Measurements from ENCODE around the gene TMIGD2.
"Not testable (repeated sequence)": the region's sequence is repeated elsewhere in the genome, so short reads cannot be mapped to it uniquely, and the experiment has no call there.

Gene TMIGD2

GRCh38 chr19:4302243-4302640 lies at the start of gene TMIGD2:
TMIGD2 (minus strand) TSS chr19:4302389; CDS start chr19:4302385, 4 bp downstream.
- no peak for DNase-seq

GRCh38 chr19:4350726-4351125 lies 48.5 kb upstream of the TMIGD2 start:
- no peak for DNase-seq

GRCh38 chr19:4350111-4350510 lies 47.9 kb upstream of the TMIGD2 start:
- no peak for DNase-seq

- not testable (repeated sequence) for DNase-seq
These were observed 47.0 kb upstream of the TMIGD2 start for GRCh38 chr19:4349225-4349624.

DNA sequence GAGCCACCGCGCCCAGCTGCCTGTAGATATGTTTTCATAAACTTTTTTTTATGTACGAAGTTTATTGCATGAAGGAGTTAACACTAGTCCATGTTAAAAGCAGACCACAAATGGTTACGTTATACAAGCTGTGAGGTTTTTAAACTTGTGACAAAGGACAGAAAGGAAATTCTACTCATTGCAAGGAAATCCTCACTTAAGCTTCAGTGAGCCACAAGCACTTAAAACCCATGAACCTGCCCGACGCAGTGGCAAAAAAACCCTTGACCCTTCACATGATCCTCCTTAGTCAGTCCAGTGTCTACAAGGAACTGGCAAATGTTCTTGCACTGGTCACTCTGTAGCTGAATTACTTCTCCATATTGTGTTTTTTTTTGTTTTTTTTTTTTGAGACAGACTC lies 45.3 kb upstream of the TMIGD2 start:
- DNase-seq: no peak

DNA sequence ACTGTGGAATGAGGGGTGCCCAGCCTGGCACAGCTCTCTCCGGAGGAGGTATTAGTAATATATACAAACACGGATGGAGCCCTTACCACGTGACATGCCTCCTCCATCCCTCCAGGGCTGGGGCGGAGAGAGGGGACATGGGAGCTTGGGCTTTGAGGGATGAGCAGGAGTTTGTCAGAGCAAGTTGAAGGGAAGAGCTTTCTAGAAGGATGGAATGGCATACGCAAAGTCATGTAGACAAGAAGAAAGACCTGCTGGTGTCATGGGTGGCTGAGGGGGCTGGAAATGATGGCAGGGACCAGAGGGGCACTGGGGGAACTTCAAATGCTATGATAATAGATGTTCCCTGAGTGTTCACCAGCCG lies 43.8 kb upstream of the TMIGD2 start:
- DNase-seq: no peak

- no peak for DNase-seq
These were observed 43.3 kb upstream of the TMIGD2 start for GRCh38 chr19:4345342-4346019.

DNA sequence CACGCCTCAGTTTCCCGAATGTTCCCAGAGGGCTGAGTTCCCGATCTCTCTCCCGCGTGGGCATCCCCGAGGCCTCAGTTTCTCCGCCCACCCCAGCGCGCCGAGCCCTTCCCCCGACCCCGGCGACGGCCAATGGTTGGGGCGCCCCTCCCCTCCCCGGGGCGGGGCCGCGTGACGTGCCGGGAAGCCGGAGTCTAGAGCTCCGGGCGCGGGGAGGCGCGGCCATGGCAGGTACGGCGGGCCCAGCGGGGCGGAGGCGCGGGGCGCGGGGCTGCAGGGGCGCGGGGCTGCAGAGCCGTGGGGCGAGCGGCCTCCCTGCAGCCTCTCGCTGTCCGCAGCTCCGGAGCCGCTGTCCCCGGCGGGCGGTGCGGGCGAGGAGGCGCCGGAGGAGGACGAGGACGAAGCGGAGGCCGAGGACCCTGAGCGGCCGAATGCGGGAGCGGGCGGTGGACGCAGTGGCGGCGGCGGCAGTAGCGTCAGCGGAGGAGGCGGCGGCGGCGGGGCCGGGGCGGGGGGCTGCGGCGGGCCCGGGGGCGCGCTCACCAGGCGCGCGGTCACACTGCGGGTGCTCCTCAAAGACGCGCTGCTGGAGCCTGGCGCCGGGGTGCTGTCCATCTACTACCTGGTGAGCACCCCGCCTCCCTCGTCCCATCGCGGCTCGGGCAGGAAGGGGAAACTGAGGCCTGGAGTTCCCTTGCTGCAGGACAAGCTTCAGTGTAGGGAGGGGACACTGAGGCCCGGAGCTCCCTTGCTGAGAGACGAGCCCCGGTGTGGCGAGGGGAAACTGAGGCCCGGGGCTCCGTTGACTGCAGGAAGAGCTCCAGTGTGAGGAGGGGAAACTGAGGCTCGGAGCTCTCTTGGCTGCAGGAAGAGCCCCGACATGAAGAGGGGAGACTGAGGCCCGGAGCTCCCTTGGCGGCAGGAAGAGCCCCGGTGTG lies 41.5 kb upstream of the TMIGD2 start, which contains the start of gene MPND:
Gene MPND (plus strand): TSS at position 193 of the 938 bp plus-strand sequence. CDS start 32 bp downstream, at position 225.
- peak; percentile 82 for DNase-seq

GRCh38 chr19:4342615-4343369 lies 40.6 kb upstream of the TMIGD2 start:
- DNase-seq: peak; percentile 99

DNA sequence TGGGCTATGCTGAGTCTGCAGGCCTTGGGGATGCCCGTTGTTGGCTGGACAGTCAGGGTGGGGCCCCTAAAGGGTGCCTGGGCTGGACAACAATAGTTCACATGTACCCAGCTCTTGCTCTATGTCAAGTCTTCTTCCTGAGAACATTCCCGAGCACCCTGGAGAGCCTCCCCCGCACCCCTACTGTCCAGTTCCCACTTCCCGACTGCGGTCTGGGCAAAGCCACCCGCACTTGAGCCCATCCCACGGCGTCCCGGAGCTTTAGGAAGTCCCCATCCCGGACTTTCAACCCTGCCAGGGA lies 40.1 kb upstream of the TMIGD2 start:
- DNase-seq: no peak

DNA sequence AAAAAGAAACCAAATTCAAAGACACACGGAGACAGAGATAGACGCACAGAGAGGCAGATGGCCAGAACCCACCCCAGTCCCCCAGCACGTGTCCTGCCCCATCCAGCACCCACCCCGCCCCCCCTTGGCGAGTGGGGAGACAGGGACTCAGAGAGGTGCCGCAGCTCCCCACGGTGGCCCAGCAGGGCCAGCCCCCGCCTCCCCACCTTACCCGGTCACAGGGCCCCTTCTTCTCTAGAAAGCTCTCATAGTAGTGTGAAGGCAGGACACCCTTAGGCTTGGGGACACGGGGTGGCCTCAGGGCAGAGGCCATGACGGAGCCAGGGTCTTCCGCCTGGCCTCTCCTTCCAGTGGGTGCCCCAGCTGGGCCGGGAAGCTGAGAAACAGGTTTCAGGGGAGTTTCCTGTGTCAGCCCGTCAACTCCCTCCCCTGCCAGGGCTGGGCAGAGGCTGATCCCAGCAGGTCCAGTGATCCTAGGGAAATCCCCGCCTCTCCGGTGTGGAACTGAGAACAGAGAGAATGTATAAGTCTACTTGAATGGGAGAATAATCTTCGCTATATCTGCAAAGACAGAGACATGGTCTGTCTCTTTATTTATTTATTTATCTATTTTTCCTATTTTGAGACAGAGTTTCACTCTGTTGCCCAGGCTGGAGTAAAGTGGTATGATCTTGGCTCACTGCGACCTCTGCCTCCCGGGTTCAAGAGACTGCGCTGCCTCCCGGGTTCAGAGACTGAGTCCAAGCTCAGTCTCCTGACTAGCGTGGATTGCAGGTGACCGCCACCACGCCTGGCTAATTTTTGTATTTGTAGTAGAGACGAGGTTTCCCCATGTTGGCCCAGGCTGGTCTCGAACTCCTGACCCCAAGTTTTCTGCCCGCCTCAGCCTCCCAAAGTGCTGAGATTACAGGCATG lies 36.5 kb upstream of the TMIGD2 start, which contains the start of gene STAP2:
Gene STAP2 (minus strand): TSS at position 387 of the 915 bp plus-strand sequence. CDS start 74 bp downstream, at position 313.
- no peak for DNase-seq

DNA sequence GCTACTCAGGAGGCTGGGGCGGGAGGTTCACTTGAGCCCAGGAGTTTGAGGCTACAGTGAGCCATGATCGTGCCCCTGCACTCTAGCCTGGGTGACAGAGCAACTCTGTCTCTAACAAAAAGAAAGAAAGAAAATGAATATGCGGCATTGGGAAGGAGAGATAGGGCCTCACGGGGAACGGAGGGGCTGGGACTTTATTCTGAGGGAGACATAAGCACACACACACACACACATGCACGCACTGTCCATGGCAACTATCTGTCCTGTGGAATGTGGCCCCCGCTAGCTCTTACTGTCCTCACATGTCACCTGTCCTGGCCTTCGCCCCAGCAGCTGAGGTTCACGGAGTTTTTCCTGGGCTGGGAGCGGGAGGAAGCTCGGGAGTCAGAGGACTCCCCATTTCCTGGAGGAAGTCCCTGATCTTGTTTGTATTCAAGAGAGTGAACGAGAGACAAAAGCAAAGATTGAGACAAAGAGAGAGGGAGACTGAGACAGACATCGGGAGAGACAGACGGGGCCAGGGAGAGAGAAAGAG lies 35.8 kb upstream of the TMIGD2 start:
- no peak for DNase-seq

DNA sequence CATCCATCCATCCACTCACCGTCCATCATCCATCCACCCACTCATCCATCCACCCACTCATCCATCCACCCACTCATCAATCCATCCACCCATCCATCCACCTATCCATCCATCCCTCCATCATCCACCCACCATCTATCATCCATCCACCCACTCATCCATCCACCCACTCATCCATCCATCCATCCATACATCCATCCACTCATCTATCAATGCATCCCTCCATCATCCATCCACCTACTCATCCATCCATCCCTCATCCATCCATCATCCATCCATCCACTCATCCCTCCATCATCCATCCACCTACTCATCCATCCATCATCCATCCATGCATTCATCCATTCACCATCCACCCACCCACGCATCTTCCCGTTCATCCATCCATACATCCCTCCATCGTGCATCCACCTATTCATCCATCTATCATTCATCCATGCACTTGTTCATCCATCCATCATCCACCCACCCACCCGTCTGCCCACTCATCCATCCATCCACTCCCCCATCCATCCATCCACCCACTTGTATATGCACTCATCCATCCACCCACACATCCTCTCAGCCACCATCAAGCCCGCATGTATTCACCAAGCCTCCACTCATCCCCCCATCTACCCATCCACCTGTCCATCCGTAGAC lies 32.9 kb upstream of the TMIGD2 start:
- DNase-seq: no peak

GRCh38 chr19:4329858-4330257 lies 27.7 kb upstream of the TMIGD2 start:
- DNase-seq: no peak

DNA sequence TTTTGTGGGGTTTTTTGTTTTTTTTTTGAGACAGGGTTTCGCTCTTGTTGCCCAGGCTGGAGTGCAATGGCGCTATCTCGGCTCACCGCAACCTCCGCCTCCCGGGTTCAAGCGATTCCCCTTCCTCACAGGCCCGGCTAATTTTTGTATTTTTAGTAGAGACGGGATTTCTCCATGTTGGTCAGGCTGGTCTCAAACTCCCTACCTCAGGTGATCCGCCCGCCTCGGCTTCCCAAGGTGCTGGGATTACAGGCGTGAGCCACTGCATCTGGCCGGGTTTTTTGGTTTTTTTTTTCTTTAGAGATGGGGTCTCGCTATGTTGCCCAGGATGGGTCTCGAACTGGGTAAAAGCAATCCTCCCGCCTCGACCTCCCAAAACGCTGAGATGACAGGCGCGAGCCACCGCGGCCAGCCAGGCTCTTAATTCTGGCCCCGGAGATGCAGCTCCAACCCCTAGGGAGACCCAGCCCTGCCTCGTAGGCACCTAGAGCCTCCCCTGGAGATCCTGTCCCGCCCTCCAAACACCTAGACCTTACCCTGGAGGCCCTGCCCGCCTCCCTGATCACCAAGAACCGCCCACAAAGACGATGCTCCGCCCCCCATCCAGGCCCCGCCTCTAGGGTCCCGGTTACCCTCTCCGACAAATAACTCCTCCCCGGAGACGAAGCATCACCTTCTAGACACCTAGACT lies 26.9 kb upstream of the TMIGD2 start:
- DNase-seq: not testable (repeated sequence)

DNA sequence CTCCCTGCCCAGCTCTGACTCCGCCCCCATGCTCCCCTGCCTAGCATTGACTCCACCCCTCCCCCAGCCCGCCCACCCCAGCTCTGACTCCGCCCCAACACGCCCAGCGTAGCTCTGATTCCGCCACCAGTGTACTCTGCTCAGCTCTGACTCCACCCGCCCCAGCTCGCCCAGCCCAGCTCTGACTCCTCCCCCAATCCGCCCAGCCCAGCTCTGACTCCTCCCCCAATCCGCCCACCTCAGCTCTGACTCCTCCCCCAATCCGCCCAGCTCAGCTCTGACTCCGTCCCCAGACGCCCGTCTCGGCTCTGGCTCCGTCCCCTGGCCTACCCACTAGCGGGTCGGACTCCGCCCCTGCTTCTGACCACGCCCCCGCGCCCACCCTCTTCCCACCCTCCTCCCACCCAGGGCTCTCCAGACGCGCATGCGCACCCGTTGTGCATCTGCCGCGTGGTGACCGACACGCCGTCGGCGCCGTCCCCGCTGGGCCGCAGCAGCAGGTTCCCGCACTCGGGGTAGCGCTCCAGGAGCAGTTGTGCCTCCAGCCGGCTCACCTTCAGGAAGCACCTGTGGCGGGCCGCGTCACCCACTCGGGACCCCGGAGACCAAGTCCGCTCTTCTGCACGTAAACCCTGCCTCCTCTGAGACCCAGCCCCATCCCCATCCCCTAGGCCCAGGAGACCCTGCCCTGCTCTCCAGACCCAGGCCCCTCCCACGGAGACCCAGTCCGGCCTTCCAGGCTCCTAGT lies 26.2 kb upstream of the TMIGD2 start:
- DNase-seq: no peak

DNA sequence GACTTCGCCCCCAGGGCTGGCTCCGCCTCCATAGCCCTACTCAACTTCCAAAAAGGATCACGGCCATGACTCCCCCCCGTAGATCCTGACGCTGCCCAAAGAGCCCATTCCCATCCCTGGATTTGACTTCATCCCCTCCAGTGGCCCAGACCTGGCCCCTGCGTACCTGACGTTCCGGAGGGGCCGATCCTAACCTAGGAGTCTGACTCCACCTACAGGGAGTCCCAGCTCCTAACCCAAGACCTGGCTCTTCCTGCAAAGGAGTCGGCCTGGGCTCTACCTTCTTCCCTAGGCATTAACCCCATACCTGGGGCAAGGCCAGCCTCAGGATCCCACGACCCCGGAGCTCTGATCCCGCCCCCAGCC lies 25.7 kb upstream of the TMIGD2 start:
- DNase-seq: no peak

- DNase-seq: no peak
These were observed 25.2 kb upstream of the TMIGD2 start for GRCh38 chr19:4327252-4327876.

- DNase-seq: no peak
These were observed 24.7 kb upstream of the TMIGD2 start for GRCh38 chr19:4326837-4327251.
